Adrenal gland (tissue), 12 donors: Measurements from ENCODE around the gene HS6ST2. TPM values are rescaled to one million over a fixed set of nuclear protein-coding genes. Genes with fewer than 3 reads are reported as not detected.

Experiments
- DNase-seq, 7 donors: peaks; one replicate each; pipeline ENCODE4 v3.0.0-alpha.2; 2019 to 2020
- H3K27ac ChIP-seq, 5 donors: fragments of 200-600 bp; sonication (generic) in 4 of 5; 1 replicate in 3 of 5; 2 replicates in 2 of 5; pipeline versions ENCODE4 v1.5.1 to v1.8.0; 2016 to 2020; ENCODE audit warnings: mild to moderate bottlenecking in 1 of 5
- H3K27me3 ChIP-seq: fragments of 200-600 bp; 2 replicates; pipeline ENCODE4 v1.8.0; 2021
- H3K36me3 ChIP-seq, 2 donors: fragments of 200-600 bp; replicated peaks in 1 of 2; 1 replicate in 1 of 2; 2 replicates in 1 of 2; pipeline versions ENCODE4 v1.5.1 to v1.8.0; 2018 to 2022
- H3K4me1 ChIP-seq, 2 donors: fragments of 200-600 bp; replicated peaks in 1 of 2; 1 replicate in 1 of 2; 2 replicates in 1 of 2; pipeline versions ENCODE4 v1.5.1 to v1.8.0; 2018 to 2021
- H3K4me3 ChIP-seq, 4 donors: fragments of 200-600 bp; sonication (generic) in 3 of 4; one replicate each; pipeline ENCODE4 v1.5.1; 2016 to 2018
- H3K9me3 ChIP-seq, 3 donors: fragments of 200-600 bp; sonication (generic) in 1 of 3; replicated peaks in 1 of 3; 1 replicate in 2 of 3; 2 replicates in 1 of 3; pipeline versions ENCODE4 v1.5.1 to v1.8.0; 2016 to 2021
- POLR2A ChIP-seq, 2 donors: fragments of 450-650 bp; IDR thresholded peaks; one replicate each; pipeline ENCODE4 v1.6.1; 2017; ENCODE audit warnings: antibody characterized with exemption in 2 of 2, mild to moderate bottlenecking in 2 of 2, moderate library complexity in 1 of 2
- WGBS, 4 donors: extraction: QIAGEN DNeasy Blood & Tissue Kit in 2 of 4; methylation state at CpG; one replicate each; pipeline versions ENCODE4 v1.1.5 to v1.1.7; 2013 to 2017; 5-methylcytosine and 5-hydroxymethylcytosine counted together
- intact Hi-C, 2 donors: fragments of 100-400 bp; cut with DNase I; formaldehyde crosslinking; loops; one replicate each; pipeline versions ENCODE4 v1.14.1 to v1.15.0; 2022 to 2023
- polyA plus RNA-seq, 3 donors: library from polyadenylated mRNA; stranded (reverse); fragments of 200-250 nt in 2 of 3; fragments of 350-450 nt in 1 of 3; fragmentation: Illumina TruSeq in 1 of 3; extraction: RNeasy Lipid Tissue Mini Kit (QIAGEN cat#74804) in 1 of 3; gene quantifications; one replicate each; pipeline ENCODE4 v1.2.3, GENCODE V29; 2013 to 2014
- total RNA-seq, 9 donors: library from RNA; depleted of rRNA in 4 of 9; stranded (reverse); fragments of >200 nt in 4 of 9; fragments of 120-200 nt in 1 of 9; fragmentation: NEBNext Ultra II Directional in 1 of 9; extraction: Animal tissue kit (Norgen Biotek cat#: 25700) in 1 of 9; gene quantifications; one replicate each; pipeline versions ENCODE4 v1.1.0 to v1.2.4, GENCODE V29; 2013 to 2023
- TF ChIP-seq, protein P1 (sequence below), 6 experiments: fragments of 450-650 bp in 4 of 6; fragments of 200-600 bp in 2 of 6; sonication (generic) in 1 of 6; IDR thresholded peaks; 1 replicate in 5 of 6; 2 replicates in 1 of 6; pipeline versions ENCODE4 v1.5.1 to v1.8.0; 2016 to 2021; ENCODE audit warnings: antibody characterized with exemption in 6 of 6, mild to moderate bottlenecking in 2 of 6, moderate library complexity in 1 of 6
- donor health status: healthy with polysubstance abuse.
- donor health status: Bipolar disorder and iron deficiency.
- donor health status: DM: yes; HTN: yes; CAD: no.
- donor health status: DM: no; HTN: no; CAD: no.
- donor health status: DM: no; HTN: no; CAD: no.
- donor health status: DM: yes; HTN: yes; CAD: no.

The HS6ST2 gene
- total and polyA plus RNA-seq, 12 donors = 0.24 to 6.0 (median 1.3) TPM

DNA sequence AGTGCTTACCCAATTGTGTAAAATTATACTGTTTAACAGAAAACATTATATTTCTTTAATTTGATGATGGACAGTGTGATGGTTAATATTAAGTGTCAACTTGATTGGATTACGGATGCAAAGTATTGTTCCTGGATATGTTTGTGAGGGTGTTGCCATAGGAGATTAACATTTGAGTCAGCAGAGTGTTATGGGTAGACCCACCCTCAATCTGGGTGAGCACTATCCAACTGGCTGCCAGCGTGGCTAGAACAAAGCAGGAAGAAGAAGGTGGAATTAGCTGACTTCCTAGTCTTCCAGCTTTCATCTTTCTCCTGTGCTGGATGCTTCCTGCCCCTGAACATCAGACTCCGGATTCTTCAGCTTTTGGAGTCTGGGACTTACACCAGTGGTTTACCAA lies 42.1 kb downstream of the HS6ST2 start:
- no peaks in the 10 kb centered on the region for H3K36me3 ChIP-seq
- no peaks in the 10 kb centered on the region for H3K4me1 ChIP-seq
- intact Hi-C loops = no loop called here
- no peak overlapping the region for H3K27ac ChIP-seq
- no peak overlapping the region for H3K4me3 ChIP-seq
- TF ChIP-seq, protein P1, sequence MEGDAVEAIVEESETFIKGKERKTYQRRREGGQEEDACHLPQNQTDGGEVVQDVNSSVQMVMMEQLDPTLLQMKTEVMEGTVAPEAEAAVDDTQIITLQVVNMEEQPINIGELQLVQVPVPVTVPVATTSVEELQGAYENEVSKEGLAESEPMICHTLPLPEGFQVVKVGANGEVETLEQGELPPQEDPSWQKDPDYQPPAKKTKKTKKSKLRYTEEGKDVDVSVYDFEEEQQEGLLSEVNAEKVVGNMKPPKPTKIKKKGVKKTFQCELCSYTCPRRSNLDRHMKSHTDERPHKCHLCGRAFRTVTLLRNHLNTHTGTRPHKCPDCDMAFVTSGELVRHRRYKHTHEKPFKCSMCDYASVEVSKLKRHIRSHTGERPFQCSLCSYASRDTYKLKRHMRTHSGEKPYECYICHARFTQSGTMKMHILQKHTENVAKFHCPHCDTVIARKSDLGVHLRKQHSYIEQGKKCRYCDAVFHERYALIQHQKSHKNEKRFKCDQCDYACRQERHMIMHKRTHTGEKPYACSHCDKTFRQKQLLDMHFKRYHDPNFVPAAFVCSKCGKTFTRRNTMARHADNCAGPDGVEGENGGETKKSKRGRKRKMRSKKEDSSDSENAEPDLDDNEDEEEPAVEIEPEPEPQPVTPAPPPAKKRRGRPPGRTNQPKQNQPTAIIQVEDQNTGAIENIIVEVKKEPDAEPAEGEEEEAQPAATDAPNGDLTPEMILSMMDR (IDR thresholded peaks at IDR 0.05) = no peak
- no peak for TF ChIP-seq POLR2A (IDR thresholded peaks at IDR 0.05)
- no peaks in the 10 kb centered on the region for H3K9me3 ChIP-seq
- peaks cover 25% of the 10 kb centered on the region for H3K27me3 ChIP-seq
- 65 to 85% (median 82%) methylated on average over 3 of the region's 3 CpGs for WGBS, 4 donors
- no peak for DNase-seq

DNA sequence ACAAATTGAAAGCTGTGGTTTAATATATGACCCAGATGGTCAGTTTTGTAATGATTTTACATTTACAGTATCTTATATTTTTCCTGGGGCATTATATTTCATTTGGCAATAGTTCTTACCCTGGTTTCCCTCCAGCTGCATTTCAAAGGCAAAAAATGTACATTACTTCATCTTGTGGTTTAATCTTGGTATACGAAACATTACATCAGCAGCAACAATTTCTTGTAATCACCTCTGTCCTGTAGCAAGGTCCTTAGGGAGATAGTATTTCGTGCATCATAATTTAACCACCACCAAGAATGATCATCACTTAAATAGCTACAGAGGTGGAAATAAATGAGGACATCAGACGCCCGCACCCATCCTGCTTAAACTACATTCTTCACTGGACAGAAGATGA lies 48.8 kb downstream of the HS6ST2 start:
- Histone ChIP-seq H3K27me3 (peaks cover 5% of the 10 kb centered on the region), H3K4me3 (no peak overlapping the region), H3K36me3 (no peaks in the 10 kb centered on the region), H3K4me1 (no peaks in the 10 kb centered on the region), H3K27ac (no peak overlapping the region), H3K9me3 (no peaks in the 10 kb centered on the region)
- intact Hi-C loops = no loop called here
- DNase-seq = no peak
- TF ChIP-seq, protein P1 (IDR thresholded peaks at IDR 0.05) = no peak
- TF ChIP-seq POLR2A (IDR thresholded peaks at IDR 0.05) = no peak
- WGBS, 4 donors = 69 to 77% (median 74%) methylated on average over 4 of the region's 4 CpGs

DNA sequence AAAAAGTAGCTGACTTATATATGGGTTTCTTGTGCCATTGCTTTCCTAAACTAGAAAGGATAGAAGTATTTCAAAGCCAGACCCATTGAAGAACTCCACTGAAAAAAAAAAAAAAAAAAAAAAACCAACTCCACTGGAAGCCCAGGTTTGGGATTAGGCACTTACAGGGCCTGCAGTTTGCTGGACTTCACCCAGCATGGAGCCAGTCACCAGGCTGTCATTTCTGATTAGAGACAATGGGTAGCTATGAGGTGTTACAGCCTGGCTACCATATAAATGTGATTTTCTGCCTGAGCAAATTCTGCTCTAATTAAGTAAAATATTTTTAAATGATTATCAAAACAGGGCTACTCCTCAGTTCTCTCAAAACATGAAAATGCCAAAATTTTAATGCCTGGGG lies 49.5 kb downstream of the HS6ST2 start:
- TF ChIP-seq POLR2A (IDR thresholded peaks at IDR 0.05) = no peak
- TF ChIP-seq, protein P1 (IDR thresholded peaks at IDR 0.05) = no peak
- intact Hi-C loops = no loop called here

DNA sequence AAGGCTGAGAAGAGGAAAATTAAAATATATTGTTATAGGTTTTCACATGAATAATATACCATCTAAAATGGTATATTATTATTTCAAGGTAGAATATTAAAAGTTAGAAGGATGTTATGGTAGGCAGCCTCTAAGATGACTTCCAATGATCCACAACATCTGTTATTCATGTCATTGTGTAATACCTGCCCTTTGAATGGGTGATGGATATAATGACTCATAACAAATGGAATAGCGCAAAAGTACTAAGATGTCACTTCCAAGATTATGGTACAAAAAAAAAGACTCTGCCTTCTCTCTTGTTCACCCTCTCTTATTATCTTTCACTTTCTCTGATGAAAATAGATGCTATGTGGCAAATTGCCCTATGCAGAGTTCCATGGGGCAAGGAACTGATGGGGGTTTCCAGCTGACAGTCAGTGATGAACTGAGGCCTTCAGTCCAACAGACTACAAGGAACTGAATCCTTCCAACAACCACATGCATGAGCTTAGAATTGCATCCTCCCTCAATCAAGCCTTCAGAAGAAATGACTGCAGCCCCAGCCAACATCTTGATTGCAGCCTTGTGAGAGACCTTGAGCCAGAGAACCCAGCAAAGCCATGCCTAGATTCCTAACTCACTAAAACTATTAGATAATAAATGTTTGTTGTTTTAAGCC lies 57.7 kb downstream of the HS6ST2 start:
- 82 to 96% (median 89%) methylated on average over 1 of the region's 1 CpG for WGBS, 4 donors
- H3K4me1 ChIP-seq = no peaks in the 10 kb centered on the region
- H3K4me3 ChIP-seq = no peak overlapping the region
- DNase-seq = no peak
- H3K36me3 ChIP-seq = no peaks in the 10 kb centered on the region
- H3K9me3 ChIP-seq = no peaks in the 10 kb centered on the region
- intact Hi-C loops = no loop called here
- peaks cover 3% of the 10 kb centered on the region for H3K27me3 ChIP-seq
- TF ChIP-seq, protein P1 (IDR thresholded peaks at IDR 0.05) = no peak
- no peak for TF ChIP-seq POLR2A (IDR thresholded peaks at IDR 0.05)
- no peak overlapping the region for H3K27ac ChIP-seq

More for the DNA sequence above, 49.5 kb downstream of the HS6ST2 start:
- H3K4me1 ChIP-seq = no peaks in the 10 kb centered on the region
- H3K9me3 ChIP-seq = no peaks in the 10 kb centered on the region
- H3K36me3 ChIP-seq = no peaks in the 10 kb centered on the region
- H3K27me3 ChIP-seq = peaks cover 2% of the 10 kb centered on the region
- no peak overlapping the region for H3K4me3 ChIP-seq
- DNase-seq = no peak
- no peak overlapping the region for H3K27ac ChIP-seq
